Kidney (tissue), 14 donors: ENCODE results near the gene RAPGEF5. TPM values are rescaled to one million over a fixed set of nuclear protein-coding genes. Genes with fewer than 3 reads are reported as not detected.

ENCODE experiments used
- DNase-seq, 5 donors: peaks; one replicate each; pipeline ENCODE4 v3.0.0-alpha.2; 2013 to 2020
- FAIRE-seq: peaks from 2 replicates; lab custom pipeline; 2012; peaks lifted over from hg19 to GRCh38; lab: Jason Lieb, UNC
- H3K27ac ChIP-seq, 2 donors: one replicate each; pipeline ENCODE4 v1.7.0; 2013; ENCODE audit warnings: low read depth in 2 of 2, low read length in 2 of 2, inconsistent platforms in 1 of 2
- H3K27me3 ChIP-seq: one replicate; pipeline ENCODE4 v1.7.1; 2013; ENCODE audit warnings: low read length, inconsistent platforms; ENCODE audit not compliant: control insufficient read depth, insufficient read depth
- H3K36me3 ChIP-seq, 3 donors: one replicate each; pipeline versions ENCODE4 v1.7.0 to v1.7.1; 2013; ENCODE audit warnings: low read length in 3 of 3, control low read depth in 1 of 3, inconsistent platforms in 1 of 3; ENCODE audit not compliant: insufficient read depth in 3 of 3, control insufficient read depth in 2 of 3
- H3K4me1 ChIP-seq, 3 donors: one replicate each; pipeline versions ENCODE4 v1.7.0 to v1.7.1; 2013; ENCODE audit warnings: low read length in 3 of 3, inconsistent platforms in 1 of 3, low read depth in 1 of 3; ENCODE audit not compliant: control insufficient read depth in 2 of 3, insufficient read depth in 2 of 3
- H3K4me3 ChIP-seq, 3 donors: one replicate each; pipeline versions ENCODE4 v1.7.0 to v1.8.1; 2013; ENCODE audit warnings: low read length in 3 of 3, control low read depth in 1 of 3, inconsistent platforms in 1 of 3
- H3K9ac ChIP-seq, 3 donors: one replicate each; pipeline versions ENCODE4 v1.7.0 to v1.7.1; 2013; ENCODE audit warnings: low read length in 3 of 3, control low read depth in 1 of 3, inconsistent platforms in 1 of 3
- H3K9me3 ChIP-seq, 3 donors: one replicate each; pipeline versions ENCODE4 v1.7.0 to v1.7.1; 2013; ENCODE audit warnings: low read length in 3 of 3, control low read depth in 1 of 3, inconsistent platforms in 1 of 3; ENCODE audit not compliant: control insufficient read depth in 2 of 3, insufficient read depth in 1 of 3
- intact Hi-C: fragments of 100-400 bp; cut with DNase I; formaldehyde crosslinking; loops from one replicate; pipeline ENCODE4 v1.11.1; 2022
- polyA plus RNA-seq: library from polyadenylated mRNA; stranded (reverse); fragments of 350-450 nt; fragmentation: Illumina TruSeq; extraction: RNeasy Lipid Tissue Mini Kit (QIAGEN cat#74804); gene quantifications from one replicate; pipeline ENCODE4 v1.2.3, GENCODE V29; 2014; ENCODE audit warnings: low read depth, low replicate concordance; ENCODE audit not compliant: insufficient read depth
- total RNA-seq: library from RNA; stranded (reverse); fragmentation: NEBNext Ultra II Directional; extraction: Animal tissue kit (Norgen Biotek cat#: 25700); gene quantifications from one replicate; pipeline ENCODE4 v1.2.1, GENCODE V29; 2021
- TF ChIP-seq, protein P1 (sequence below): IDR thresholded peaks from 3 replicates; pipeline ENCODE4 v1.5.1; 2012; ENCODE audit warnings: mild to moderate bottlenecking, moderate library complexity, borderline replicate concordance; ENCODE audit not compliant: insufficient read depth; ENCODE audit errors: extremely low read depth
- donor health status: control.
- donor health status: control.
- donor health status: control.
- donor health status: control.
- donor health status: control.
- donor health status: DM: yes; HTN: yes; CAD: no.
- donor health status: Normal renal cell carcinoma (clear cell type).

Gene RAPGEF5
- total and polyA plus RNA-seq, 2 donors from 2014 or later: 3.9 to 67.8 TPM

DNA sequence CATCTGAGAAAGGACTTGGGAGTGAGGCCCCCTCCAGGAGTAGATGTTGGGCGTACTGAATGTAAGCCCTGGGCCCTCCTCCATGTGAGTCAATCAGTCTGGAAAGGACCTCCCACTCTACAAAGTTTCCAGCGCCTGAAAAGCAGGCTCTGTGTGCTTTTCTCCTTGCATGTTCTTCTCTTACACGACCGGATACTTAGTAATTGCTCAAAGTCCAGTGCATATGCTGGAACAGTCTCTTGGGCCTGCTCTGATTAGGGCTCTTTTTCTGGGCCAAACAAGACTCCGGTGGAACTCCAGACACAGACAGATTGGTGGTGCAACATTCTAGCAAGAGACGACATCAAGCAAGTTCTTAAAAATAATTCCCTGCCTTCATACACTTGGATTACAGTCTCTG lies 38.3 kb upstream of the RAPGEF5 start:
- H3K4me3 ChIP-seq: no peak overlapping the region
- no peaks in the 10 kb centered on the region for H3K27me3 ChIP-seq
- no peak for FAIRE-seq
- DNase-seq: no peak
- intact Hi-C loops: no loop called here
- no peaks in the 10 kb centered on the region for H3K9me3 ChIP-seq
- H3K4me1 ChIP-seq: no peaks in the 10 kb centered on the region
- no peaks in the 10 kb centered on the region for H3K36me3 ChIP-seq
- H3K27ac ChIP-seq: no peak overlapping the region
- no peak overlapping the region for H3K9ac ChIP-seq
- TF ChIP-seq, protein P1, sequence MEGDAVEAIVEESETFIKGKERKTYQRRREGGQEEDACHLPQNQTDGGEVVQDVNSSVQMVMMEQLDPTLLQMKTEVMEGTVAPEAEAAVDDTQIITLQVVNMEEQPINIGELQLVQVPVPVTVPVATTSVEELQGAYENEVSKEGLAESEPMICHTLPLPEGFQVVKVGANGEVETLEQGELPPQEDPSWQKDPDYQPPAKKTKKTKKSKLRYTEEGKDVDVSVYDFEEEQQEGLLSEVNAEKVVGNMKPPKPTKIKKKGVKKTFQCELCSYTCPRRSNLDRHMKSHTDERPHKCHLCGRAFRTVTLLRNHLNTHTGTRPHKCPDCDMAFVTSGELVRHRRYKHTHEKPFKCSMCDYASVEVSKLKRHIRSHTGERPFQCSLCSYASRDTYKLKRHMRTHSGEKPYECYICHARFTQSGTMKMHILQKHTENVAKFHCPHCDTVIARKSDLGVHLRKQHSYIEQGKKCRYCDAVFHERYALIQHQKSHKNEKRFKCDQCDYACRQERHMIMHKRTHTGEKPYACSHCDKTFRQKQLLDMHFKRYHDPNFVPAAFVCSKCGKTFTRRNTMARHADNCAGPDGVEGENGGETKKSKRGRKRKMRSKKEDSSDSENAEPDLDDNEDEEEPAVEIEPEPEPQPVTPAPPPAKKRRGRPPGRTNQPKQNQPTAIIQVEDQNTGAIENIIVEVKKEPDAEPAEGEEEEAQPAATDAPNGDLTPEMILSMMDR: no peak

DNA sequence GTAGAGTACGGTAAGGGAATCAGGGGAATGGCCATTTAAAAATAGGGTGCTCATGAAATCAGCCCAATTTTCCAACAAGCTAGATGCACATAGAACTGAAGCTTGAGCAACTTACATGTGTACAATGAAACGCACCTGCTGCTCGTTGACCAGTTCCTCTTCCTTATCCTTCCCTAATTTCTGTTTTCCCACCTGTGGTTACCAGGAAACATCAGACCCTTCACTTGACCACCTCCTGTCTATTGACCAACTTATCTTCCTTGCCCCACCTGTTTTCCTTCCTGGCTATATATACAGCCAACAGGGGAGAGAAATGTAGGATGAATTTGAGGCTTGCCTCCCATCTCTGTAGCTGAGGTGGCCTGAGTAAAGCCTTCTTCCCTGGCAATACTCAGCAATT lies 37.8 kb upstream of the RAPGEF5 start:
- no peaks in the 10 kb centered on the region for H3K4me1 ChIP-seq
- TF ChIP-seq, protein P1: no peak
- FAIRE-seq: no peak
- no peaks in the 10 kb centered on the region for H3K27me3 ChIP-seq
- H3K27ac ChIP-seq: no peak overlapping the region
- H3K9me3 ChIP-seq: no peaks in the 10 kb centered on the region
- H3K9ac ChIP-seq: no peak overlapping the region
- DNase-seq: no peak
- intact Hi-C loops: no loop called here
- H3K36me3 ChIP-seq: no peaks in the 10 kb centered on the region
- H3K4me3 ChIP-seq: no peak overlapping the region

DNA sequence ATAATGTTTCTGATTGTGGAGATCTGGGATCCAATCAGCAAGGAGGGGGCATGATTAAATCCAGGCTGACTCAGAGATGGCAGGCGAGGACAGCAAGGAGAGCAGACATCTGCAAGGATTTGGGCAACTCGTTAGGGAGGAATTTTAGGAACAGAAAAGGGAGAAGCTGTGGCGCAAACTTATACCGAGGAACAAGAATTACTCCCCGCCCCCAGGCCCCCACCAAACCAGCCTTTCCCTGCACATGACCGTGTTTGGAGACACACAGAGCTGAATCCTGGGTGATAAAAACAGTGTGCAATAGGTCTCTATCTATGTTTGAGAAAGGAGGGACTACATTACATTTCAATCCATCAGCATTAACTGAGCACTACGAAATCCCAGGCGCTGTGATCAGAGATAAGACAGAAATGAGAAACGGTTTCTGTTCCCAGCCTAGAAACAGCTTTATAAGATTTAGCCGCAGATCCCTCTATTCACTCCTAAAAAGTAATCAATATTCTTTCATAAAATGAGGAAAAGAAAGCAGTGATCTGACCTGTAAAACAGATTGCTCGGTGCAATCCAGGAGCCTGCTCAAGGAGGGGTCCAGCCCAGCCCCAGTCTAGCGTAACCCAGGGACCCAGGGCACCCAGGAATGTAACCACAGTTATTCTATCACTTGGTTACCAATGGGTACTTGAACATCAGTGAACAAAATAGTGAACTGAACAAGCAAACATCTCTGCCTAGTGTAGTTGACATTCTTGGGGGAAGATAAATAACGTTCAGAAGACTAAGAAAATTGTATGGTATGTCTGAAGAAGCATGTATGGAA lies 37.2 kb upstream of the RAPGEF5 start:
- Histone ChIP-seq H3K4me3 (no peak overlapping the region), H3K36me3 (no peaks in the 10 kb centered on the region), H3K27me3 (no peaks in the 10 kb centered on the region), H3K4me1 (no peaks in the 10 kb centered on the region), H3K27ac (no peak overlapping the region), H3K9me3 (no peaks in the 10 kb centered on the region), H3K9ac (no peak overlapping the region)
- no peak for FAIRE-seq
- TF ChIP-seq, protein P1: no peak
- intact Hi-C loops: no loop called here
- no peak for DNase-seq
